Measurements from ENCODE around the gene HSPA1A.
A peak's percentile ranks its signal among the peaks of the same experiment; 100 is the strongest.
"Not testable (repeated sequence)": the region's sequence is repeated elsewhere in the genome, so short reads cannot be mapped to it uniquely, and the experiment has no call there.

The HSPA1A gene

GRCh38 chr6:31792761-31793171 is 22.6 kb upstream of the HSPA1A start:
- Histone ChIP-seq H3K9ac (ENCODE audit: low read depth, low read length) (no peak overlapping the region), H3K36me3 (ENCODE audit: insufficient read depth, low read length) (peaks cover 7% of the 10 kb centered on the region)

GRCh38 chr6:31793927-31794245 is 21.5 kb upstream of the HSPA1A start:
- not testable (repeated sequence) for H3K9me3 ChIP-seq (ENCODE audit: control insufficient read depth, insufficient read depth, low read length); H3K36me3 ChIP-seq (ENCODE audit: insufficient read depth, low read length); H3K4me1 ChIP-seq (ENCODE audit: insufficient read depth, low read length)
- peak overlapping the region; percentile 90; the same call in 1 of the 2 replicates for H3K9ac ChIP-seq (ENCODE audit: low read depth, low read length)

More at GRCh38 chr6:31792761-31793171, 22.6 kb upstream of the HSPA1A start:
- Histone ChIP-seq H3K9me3 (ENCODE audit: control insufficient read depth, insufficient read depth, low read length) (no peaks in the 10 kb centered on the region), H3K4me1 (ENCODE audit: insufficient read depth, low read length) (peaks cover 4% of the 10 kb centered on the region)

DNA sequence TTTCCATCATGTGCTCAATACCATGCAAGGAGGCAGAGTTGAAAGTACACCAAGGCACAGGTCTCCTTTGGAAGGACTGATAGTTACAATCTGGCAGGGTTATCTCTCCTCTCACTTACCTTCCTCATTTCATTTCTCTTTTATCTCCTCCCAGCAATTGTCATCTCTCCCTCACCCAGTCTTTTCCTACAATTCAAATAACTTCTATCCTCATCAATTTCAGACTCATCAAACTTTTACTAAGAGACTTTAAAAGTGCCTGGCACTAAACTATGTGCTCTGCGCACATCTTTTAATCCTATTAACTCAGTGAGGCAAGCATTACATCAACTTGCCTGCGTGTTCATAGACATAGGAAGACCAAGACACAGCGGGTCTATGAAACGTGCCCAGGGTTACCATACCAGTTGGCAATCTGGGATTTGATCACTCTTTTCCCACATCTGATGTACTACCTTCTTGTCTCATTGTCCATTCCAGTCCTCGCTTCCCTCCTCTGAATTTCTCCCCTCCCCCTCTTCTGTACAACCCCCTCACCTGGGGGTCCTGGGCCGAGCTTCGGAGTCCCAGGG is 21.0 kb upstream of the HSPA1A start:
- Histone ChIP-seq H3K9ac (ENCODE audit: low read depth, low read length) (peak overlapping the region; percentile 90), H3K4me1 (ENCODE audit: insufficient read depth, low read length) (peaks cover 4% of the 10 kb centered on the region), H3K9me3 (ENCODE audit: control insufficient read depth, insufficient read depth, low read length) (no peaks in the 10 kb centered on the region), H3K36me3 (ENCODE audit: insufficient read depth, low read length) (peaks cover 4% of the 10 kb centered on the region)

- Histone ChIP-seq H3K4me1 (ENCODE audit: insufficient read depth, low read length) (peaks cover 4% of the 10 kb centered on the region), H3K36me3 (ENCODE audit: insufficient read depth, low read length) (peaks cover 3% of the 10 kb centered on the region; the same call in 1 of the 2 replicates)
These were observed 20.3 kb upstream of the HSPA1A start for GRCh38 chr6:31794866-31795615.

GRCh38 chr6:31795616-31796298 is 19.6 kb upstream of the HSPA1A start, which contains the start of gene VARS1:
VARS1 (minus strand) TSS chr6:31795752; CDS start chr6:31795217, 535 bp downstream.
- H3K36me3 ChIP-seq (ENCODE audit: insufficient read depth, low read length) = peaks cover 2% of the 10 kb centered on the region; the same call in 1 of the 2 replicates
- no peaks in the 10 kb centered on the region for H3K9me3 ChIP-seq (ENCODE audit: control insufficient read depth, insufficient read depth, low read length)
- peaks cover 4% of the 10 kb centered on the region for H3K4me1 ChIP-seq (ENCODE audit: insufficient read depth, low read length)

More at GRCh38 chr6:31794866-31795615, 20.3 kb upstream of the HSPA1A start:
- H3K9me3 ChIP-seq (ENCODE audit: control insufficient read depth, insufficient read depth, low read length) = no peaks in the 10 kb centered on the region
- H3K9ac ChIP-seq (ENCODE audit: low read depth, low read length) = peak overlapping the region; percentile 90

DNA sequence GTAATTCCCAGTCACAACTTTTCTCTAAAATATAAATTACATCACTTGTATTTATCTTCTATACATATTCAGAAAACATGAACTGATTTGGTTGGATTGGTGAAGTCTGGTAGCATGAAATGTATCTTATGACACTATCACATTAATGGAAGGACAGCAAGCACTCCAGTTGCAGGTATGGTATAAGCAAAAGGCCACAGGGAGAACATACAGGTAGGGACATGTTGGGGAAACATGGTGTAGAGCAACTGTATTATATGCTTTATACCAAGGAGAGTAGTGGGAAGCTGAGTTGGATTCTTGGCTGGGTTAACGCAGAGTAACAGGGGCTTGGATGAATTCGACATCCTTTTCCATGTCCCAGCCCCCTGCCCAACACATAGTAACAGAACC is 18.4 kb upstream of the HSPA1A start:
- no peak overlapping the region for H3K9ac ChIP-seq (ENCODE audit: low read depth, low read length)
- H3K9me3 ChIP-seq (ENCODE audit: control insufficient read depth, insufficient read depth, low read length) = no peaks in the 10 kb centered on the region
- H3K36me3 ChIP-seq (ENCODE audit: insufficient read depth, low read length) = no peaks in the 10 kb centered on the region
- H3K4me1 ChIP-seq (ENCODE audit: insufficient read depth, low read length) = peaks cover 4% of the 10 kb centered on the region

More at GRCh38 chr6:31795616-31796298, 19.6 kb upstream of the HSPA1A start, which contains the start of gene VARS1:
- H3K9ac ChIP-seq (ENCODE audit: low read depth, low read length) = peak within 1 kb of the TSS; percentile 90

DNA sequence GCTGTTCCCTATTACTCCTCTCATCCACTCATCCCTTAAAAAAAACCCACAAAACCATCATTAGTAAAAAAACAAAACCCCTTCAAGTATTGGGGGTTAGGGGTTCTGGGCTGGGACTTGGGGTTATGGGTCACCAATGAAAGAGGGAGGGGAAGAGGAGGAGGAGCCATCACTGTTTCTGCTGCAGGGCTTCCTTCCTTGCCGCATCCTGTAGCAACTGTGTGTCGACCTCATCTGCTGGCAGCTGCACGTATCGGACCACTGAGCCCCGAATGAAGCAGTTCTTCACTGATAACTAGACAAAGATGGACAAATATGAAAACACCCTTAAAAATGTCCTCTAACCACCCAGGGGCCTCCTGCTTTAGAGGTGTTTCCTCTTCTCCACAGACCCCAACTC is 17.8 kb upstream of the HSPA1A start:
- no peaks in the 10 kb centered on the region for H3K9me3 ChIP-seq (ENCODE audit: control insufficient read depth, insufficient read depth, low read length)
- H3K4me1 ChIP-seq (ENCODE audit: insufficient read depth, low read length) = peaks cover 4% of the 10 kb centered on the region
- no peaks in the 10 kb centered on the region for H3K36me3 ChIP-seq (ENCODE audit: insufficient read depth, low read length)
- no peak overlapping the region for H3K9ac ChIP-seq (ENCODE audit: low read depth, low read length)

- Histone ChIP-seq H3K4me1 (ENCODE audit: insufficient read depth, low read length) (no peaks in the 10 kb centered on the region), H3K36me3 (ENCODE audit: insufficient read depth, low read length) (no peaks in the 10 kb centered on the region), H3K9me3 (ENCODE audit: control insufficient read depth, insufficient read depth, low read length) (no peaks in the 10 kb centered on the region), H3K9ac (ENCODE audit: low read depth, low read length) (no peak overlapping the region)
These were observed 15.6 kb upstream of the HSPA1A start for GRCh38 chr6:31799781-31800180.

- H3K9ac ChIP-seq (ENCODE audit: low read depth, low read length); H3K36me3 ChIP-seq (ENCODE audit: insufficient read depth, low read length); H3K9me3 ChIP-seq (ENCODE audit: control insufficient read depth, insufficient read depth, low read length); H3K4me1 ChIP-seq (ENCODE audit: insufficient read depth, low read length): not testable (repeated sequence)
These were observed 14.1 kb upstream of the HSPA1A start for GRCh38 chr6:31801031-31801927.

DNA sequence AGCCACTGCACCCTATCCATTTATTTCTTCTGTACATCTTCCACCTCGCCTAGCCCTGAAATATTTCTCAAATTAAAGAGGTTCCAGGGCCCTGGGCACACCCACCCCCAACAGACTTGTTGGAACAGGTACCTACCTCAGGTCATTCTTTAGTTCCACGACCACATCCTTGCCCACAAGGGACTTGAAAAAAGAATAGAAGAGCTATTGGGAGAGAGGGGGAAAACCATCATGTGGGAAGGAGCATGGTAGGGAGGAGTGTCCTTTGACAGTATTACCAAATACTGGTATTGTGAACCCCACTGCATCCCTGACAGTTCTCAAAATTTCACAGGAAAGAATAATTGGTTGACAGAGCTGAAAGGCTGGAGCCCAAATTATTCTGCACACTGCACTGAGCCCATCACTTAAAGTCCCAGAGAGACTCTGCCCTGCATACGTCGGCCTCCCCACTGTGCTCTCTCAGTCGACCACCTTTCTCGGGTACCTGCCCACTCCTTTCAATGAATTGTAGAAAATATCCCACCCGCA is 9.3 kb upstream of the HSPA1A start:
- Histone ChIP-seq H3K36me3 (ENCODE audit: insufficient read depth, low read length) (no peaks in the 10 kb centered on the region), H3K9me3 (ENCODE audit: control insufficient read depth, insufficient read depth, low read length) (no peaks in the 10 kb centered on the region), H3K4me1 (ENCODE audit: insufficient read depth, low read length) (no peaks in the 10 kb centered on the region), H3K9ac (ENCODE audit: low read depth, low read length) (peak overlapping the region; percentile 84)

DNA sequence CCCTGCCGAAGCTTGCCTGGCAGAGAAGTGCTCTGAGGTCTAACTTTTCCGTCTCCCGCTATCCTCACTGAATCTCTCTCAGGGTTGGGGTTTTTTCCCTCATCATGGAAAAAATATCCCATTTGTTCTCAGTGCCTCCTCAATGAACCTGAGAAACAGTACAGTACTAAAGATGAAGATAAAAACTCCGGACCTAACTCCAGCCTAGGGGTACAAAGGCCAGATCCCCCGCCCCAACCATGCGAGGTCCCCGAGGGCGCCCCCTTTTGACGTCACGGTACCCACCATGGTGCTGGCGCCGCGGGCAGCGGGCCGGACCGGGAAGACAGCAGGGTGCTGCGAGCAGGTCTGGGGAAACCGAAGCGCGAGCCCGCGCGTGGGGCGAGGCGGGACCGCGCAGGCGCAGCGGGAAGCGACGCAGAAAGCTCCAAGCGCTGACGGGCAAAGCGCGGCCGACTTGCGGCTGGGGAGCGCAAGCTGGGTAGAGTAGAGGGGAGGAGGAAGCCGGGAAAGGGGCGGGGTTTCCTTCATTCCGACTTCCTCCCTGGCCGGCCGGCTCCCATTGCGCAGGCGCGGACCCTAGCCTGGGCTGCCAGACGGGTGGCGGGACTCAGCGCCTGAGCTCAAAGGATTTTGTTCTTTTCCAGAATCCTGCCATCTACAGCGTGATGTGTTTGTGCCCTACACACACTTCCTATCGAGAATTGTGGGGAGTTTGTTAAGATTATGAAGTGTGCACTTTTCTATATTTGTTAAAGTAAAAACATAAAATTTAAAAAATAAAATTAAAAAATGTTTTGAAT is 8.7 kb upstream of the HSPA1A start, which contains the start of gene LSM2:
TSS of gene LSM2 (minus strand) at position 497 of the 803 bp plus-strand sequence. CDS start at position 288, 209 bp downstream.
- no peaks in the 10 kb centered on the region for H3K9me3 ChIP-seq (ENCODE audit: control insufficient read depth, insufficient read depth, low read length)
- no peaks in the 10 kb centered on the region for H3K4me1 ChIP-seq (ENCODE audit: insufficient read depth, low read length)
- peak within 1 kb of the TSS; percentile 84 for H3K9ac ChIP-seq (ENCODE audit: low read depth, low read length)
- no peaks in the 10 kb centered on the region for H3K36me3 ChIP-seq (ENCODE audit: insufficient read depth, low read length)

GRCh38 chr6:31808599-31808998 is 6.7 kb upstream of the HSPA1A start:
- H3K36me3 ChIP-seq (ENCODE audit: insufficient read depth, low read length); H3K9me3 ChIP-seq (ENCODE audit: control insufficient read depth, insufficient read depth, low read length); H3K9ac ChIP-seq (ENCODE audit: low read depth, low read length); H3K4me1 ChIP-seq (ENCODE audit: insufficient read depth, low read length): not testable (repeated sequence)

- H3K36me3 ChIP-seq (ENCODE audit: insufficient read depth, low read length) = no peaks in the 10 kb centered on the region
- no peaks in the 10 kb centered on the region for H3K9me3 ChIP-seq (ENCODE audit: control insufficient read depth, insufficient read depth, low read length)
- no peak overlapping the region for H3K9ac ChIP-seq (ENCODE audit: low read depth, low read length)
- no peaks in the 10 kb centered on the region for H3K4me1 ChIP-seq (ENCODE audit: insufficient read depth, low read length)
These were observed 3.7 kb upstream of the HSPA1A start for GRCh38 chr6:31811645-31812044.
